Ishikawa (cell line): ENCODE data around the gene CACNA2D4.

ENCODE experiments used
- CEBPB ChIP-seq: IDR thresholded peaks from 2 replicates; pipeline ENCODE4 v1.6.1; 2012
- CREB1 ChIP-seq: IDR thresholded peaks from 2 replicates; pipeline ENCODE4 v1.6.1; 2012; ENCODE audit warnings: low read depth
- EGR1 ChIP-seq: IDR thresholded peaks from 2 replicates; pipeline ENCODE4 v1.6.1; 2012
- EP300 ChIP-seq: IDR thresholded peaks from 2 replicates; pipeline ENCODE4 v1.6.1; 2012; ENCODE audit warnings: borderline replicate concordance
- FOXM1 ChIP-seq: IDR thresholded peaks from 2 replicates; pipeline ENCODE4 v1.6.1; 2012; ENCODE audit warnings: low read depth, borderline replicate concordance
- MAX ChIP-seq: IDR thresholded peaks from 2 replicates; pipeline ENCODE4 v1.6.1; 2012
- NFIC ChIP-seq: IDR thresholded peaks from 2 replicates; pipeline ENCODE4 v1.6.1; 2012
- RAD21 ChIP-seq: IDR thresholded peaks from 2 replicates; pipeline ENCODE4 v1.6.1; 2012; ENCODE audit warnings: low read depth
- REST ChIP-seq: IDR thresholded peaks from 2 replicates; pipeline ENCODE4 v1.6.1; 2012; ENCODE audit warnings: low read depth, mild to moderate bottlenecking
- TAF1 ChIP-seq: IDR thresholded peaks from 2 replicates; pipeline ENCODE4 v1.6.1; 2012; ENCODE audit warnings: low read depth, mild to moderate bottlenecking
- TCF12 ChIP-seq: IDR thresholded peaks from 2 replicates; pipeline ENCODE4 v1.6.1; 2012; ENCODE audit warnings: low read depth
- TEAD4 ChIP-seq: IDR thresholded peaks from 2 replicates; pipeline ENCODE4 v1.6.1; 2012
- USF1 ChIP-seq: IDR thresholded peaks from 2 replicates; pipeline ENCODE4 v1.6.1; 2012
- YY1 ChIP-seq: IDR thresholded peaks from 2 replicates; pipeline ENCODE4 v1.6.1; 2012; ENCODE audit warnings: low read depth
- ZBTB7A ChIP-seq: IDR thresholded peaks from 2 replicates; pipeline ENCODE4 v1.6.1; 2012; ENCODE audit warnings: low read depth

CACNA2D4 gene

DNA sequence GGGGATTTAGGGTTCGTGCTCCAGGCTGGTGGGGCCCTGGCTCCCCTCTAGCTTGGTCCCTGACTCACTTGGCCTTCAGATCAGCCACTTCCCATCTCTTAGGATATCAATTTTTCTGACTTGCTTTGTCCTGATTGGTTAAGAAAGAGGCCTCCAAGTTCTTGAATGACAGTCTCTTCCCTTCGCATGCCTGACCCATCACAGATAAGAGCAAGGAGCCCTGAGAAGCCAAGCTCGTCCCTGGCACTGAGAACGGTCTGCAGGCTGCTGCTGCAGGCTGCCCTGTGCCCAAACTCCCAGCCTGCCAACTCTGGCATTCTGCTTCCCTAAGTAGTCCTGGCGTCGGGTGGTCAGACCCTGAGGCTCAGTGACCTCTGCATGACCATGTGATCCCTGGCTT is 98.9 kb downstream of the CACNA2D4 start:
- TF ChIP-seq RAD21 (no peak), EGR1 (no peak), CREB1 (no peak), YY1 (no peak), ZBTB7A (no peak), TAF1 (no peak), EP300 (no peak), TEAD4 (no peak), FOXM1 (no peak), MAX (no peak)

GRCh38 chr12:1819050-1819449 is 99.4 kb downstream of the CACNA2D4 start:
- no peak for TF ChIP-seq USF1
- TF ChIP-seq FOXM1 = no peak
- no peak for TF ChIP-seq ZBTB7A
- no peak for TF ChIP-seq NFIC
- TF ChIP-seq CREB1 = no peak
- TF ChIP-seq EP300 = no peak
- TF ChIP-seq YY1 = no peak
- no peak for TF ChIP-seq REST
- TF ChIP-seq MAX = no peak
- no peak for TF ChIP-seq EGR1
- TF ChIP-seq CEBPB = no peak
- no peak for TF ChIP-seq TCF12
- TF ChIP-seq TEAD4 = no peak
- no peak for TF ChIP-seq TAF1
- TF ChIP-seq RAD21 = no peak

DNA sequence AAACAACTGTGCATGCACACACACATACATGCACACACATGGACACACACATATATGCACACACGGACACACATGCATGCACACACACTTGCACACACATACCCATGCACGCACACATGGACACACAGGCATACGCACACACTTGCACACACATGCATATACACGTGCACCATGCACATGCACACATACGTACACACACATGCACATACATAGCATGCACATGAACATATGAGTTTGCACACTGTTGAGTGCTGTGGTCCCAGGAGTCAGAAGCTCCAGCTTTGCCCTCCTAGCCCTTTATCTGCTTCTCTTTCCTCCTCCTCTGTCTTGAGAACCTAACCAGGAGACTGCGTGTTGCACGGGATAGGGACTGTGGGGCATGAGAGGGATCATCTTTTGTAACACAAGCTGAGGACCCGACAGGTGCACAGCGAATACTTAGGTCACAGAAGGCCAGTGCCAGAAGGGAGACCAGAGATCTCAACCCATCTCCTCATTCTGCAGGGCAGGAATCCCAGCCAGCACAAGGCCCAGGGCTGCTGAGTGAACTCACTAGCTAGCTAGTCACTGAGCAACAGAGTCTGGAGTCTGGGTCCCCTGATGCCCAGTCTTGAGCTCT is 101.6 kb downstream of the CACNA2D4 start:
- TF ChIP-seq CEBPB (no peak), FOXM1 (no peak), TEAD4 (no peak), TCF12 (no peak), YY1 (no peak), TAF1 (no peak), ZBTB7A (no peak), USF1 (no peak), REST (no peak), CREB1 (no peak), RAD21 (no peak), MAX (no peak), EP300 (no peak), EGR1 (no peak), NFIC (no peak)

- TF ChIP-seq TCF12 (no peak), REST (no peak), USF1 (no peak)
Measured at GRCh38 chr12:1815814-1816729, 102.4 kb downstream of the CACNA2D4 start.
